GM21526 (cell line): Measurements from ENCODE around the gene ASMTL.
"Not testable (repeated sequence)": the region's sequence is repeated elsewhere in the genome, so short reads cannot be mapped to it uniquely, and the experiment has no call there.

Experiments used
- ATAC-seq: cut with Tn5 transposase; IDR thresholded peaks from one replicate; pipeline ENCODE4 v1.9.1; 2021; ENCODE audit warnings: moderate library complexity; ENCODE audit not compliant: unreplicated experiment, low FRiP score

Gene ASMTL

GRCh38 chrX:1440506-1440905 is 12.2 kb downstream of the ASMTL start:
- ATAC-seq, result no peak

GRCh38 chrX:1435241-1435895 is 17.3 kb downstream of the ASMTL start:
- ATAC-seq, result no peak

GRCh38 chrX:1434871-1435240 is 17.9 kb downstream of the ASMTL start:
- no peak for ATAC-seq

- ATAC-seq, result no peak
Observed at GRCh38 chrX:1433646-1434357, 18.9 kb downstream of the ASMTL start.

- no peak for ATAC-seq
Observed at GRCh38 chrX:1430451-1430850, 22.3 kb downstream of the ASMTL start.

GRCh38 chrX:1427756-1428155 is 25.0 kb downstream of the ASMTL start:
- ATAC-seq, result no peak

GRCh38 chrX:1426321-1426720 is 26.4 kb downstream of the ASMTL start:
- not testable (repeated sequence) for ATAC-seq

- ATAC-seq, result no peak
Observed at GRCh38 chrX:1425381-1425780, 27.3 kb downstream of the ASMTL start.

GRCh38 chrX:1424147-1424851 is 28.4 kb downstream of the ASMTL start:
- ATAC-seq, result no peak

GRCh38 chrX:1423215-1423614 is 29.5 kb downstream of the ASMTL start:
- ATAC-seq, result no peak

GRCh38 chrX:1422135-1422465 is 30.6 kb downstream of the ASMTL start:
- ATAC-seq, result no peak

- ATAC-seq, result no peak
Observed at GRCh38 chrX:1421433-1422134, 31.1 kb downstream of the ASMTL start.

GRCh38 chrX:1420371-1420770 is 32.3 kb downstream of the ASMTL start:
- ATAC-seq, result no peak

- no peak for ATAC-seq
Observed at GRCh38 chrX:1419545-1420355, 33.0 kb downstream of the ASMTL start.

- no peak for ATAC-seq
Observed at GRCh38 chrX:1418901-1419544, 33.7 kb downstream of the ASMTL start.

GRCh38 chrX:1417921-1418771 is 34.6 kb downstream of the ASMTL start:
- ATAC-seq, result no peak

GRCh38 chrX:1416965-1417760 is 35.5 kb downstream of the ASMTL start:
- no peak for ATAC-seq

- no peak for ATAC-seq
Observed at GRCh38 chrX:1416327-1416784, 36.4 kb downstream of the ASMTL start.
